22Rv1 (cell line): Measurements from ENCODE around the gene MET.

Experiments
- CTCF ChIP-seq: fragments of 450-650 bp; IDR thresholded peaks from 2 replicates; pipeline ENCODE4 v1.5.1; 2017; ENCODE audit warnings: mild to moderate bottlenecking
- ZFX ChIP-seq: fragments of 450-650 bp; IDR thresholded peaks from 2 replicates; pipeline ENCODE4 v1.6.1; 2017; ENCODE audit warnings: antibody characterized with exemption, borderline replicate concordance

GRCh38 chr7:116829041-116829440 lies 157.0 kb downstream of the MET start:
- TF ChIP-seq CTCF (no peak), ZFX (no peak)
